Stimulated activated CD4-positive, alpha-beta T cell treated with anti-CD3 and anti-CD28 coated beads, Interleukin-4, amount 100 ng/mL, for 48 hours (primary cell): ENCODE results near the gene TSPAN3.
A peak's percentile ranks its signal among the peaks of the same experiment; 100 is the strongest.

Source experiments
- DNase-seq, 2 donors: peaks; one replicate each; pipeline ENCODE4 v3.0.0-alpha.2; 2020; ENCODE audit warnings: low read depth in 2 of 2

Gene TSPAN3

DNA sequence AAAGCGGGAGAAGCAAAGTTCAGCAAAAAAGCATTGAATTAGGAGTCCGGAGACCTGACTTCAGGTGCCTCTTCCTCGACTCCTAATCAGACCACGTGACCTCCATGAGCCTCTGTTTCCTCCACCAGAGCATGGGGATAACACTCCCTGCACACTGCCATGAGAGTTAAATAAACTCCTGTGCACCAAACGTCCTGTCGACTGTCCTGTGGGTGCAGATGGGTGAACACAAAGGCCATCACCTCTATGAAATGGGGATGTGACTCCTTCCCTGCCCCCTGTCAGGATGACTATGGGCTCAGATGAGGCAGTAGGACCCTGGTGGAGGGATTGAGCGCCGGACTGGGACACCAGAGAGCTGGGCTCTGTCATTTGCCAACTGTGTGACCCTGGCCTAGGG is 13.5 kb upstream of the TSPAN3 start:
- DNase-seq, result no peak

DNA sequence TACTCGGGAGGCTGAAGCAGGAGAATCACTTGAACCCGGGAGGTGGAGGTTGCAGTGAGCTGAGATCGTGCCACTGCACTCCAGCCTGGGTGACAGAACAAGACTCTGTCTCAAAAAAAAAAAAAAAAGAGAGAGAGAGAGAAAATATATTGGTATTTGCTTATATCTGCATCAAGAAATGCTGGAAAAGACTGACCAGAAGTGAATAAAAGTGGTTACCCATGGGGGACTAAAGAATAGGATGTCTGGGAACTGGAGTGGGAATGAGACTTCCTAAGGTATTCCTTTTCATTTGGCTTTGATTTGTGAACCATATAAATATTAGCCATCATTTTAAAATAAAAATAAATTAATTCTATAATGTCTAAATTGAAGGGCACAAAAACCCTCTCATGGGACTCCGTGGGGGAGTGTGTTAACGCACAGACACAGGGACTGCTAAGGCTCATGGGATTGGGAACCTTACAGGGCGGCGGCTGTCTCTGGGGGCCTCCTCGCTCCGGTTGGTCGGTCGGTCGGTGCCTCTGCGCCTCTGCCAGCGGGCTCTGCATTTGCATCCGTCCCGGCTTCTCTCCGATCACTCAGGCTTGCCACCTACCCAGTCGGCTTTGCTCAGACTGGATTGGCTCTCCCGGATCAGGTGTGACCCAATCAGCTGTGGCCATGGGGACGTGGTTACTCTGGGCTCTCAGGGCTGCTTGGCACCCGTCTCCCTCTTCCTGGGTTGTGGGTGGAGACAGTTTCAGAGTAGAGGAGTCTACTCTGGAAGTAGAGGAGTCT is 12.7 kb upstream of the TSPAN3 start:
- DNase-seq, result peak; percentile 43 to 52

DNA sequence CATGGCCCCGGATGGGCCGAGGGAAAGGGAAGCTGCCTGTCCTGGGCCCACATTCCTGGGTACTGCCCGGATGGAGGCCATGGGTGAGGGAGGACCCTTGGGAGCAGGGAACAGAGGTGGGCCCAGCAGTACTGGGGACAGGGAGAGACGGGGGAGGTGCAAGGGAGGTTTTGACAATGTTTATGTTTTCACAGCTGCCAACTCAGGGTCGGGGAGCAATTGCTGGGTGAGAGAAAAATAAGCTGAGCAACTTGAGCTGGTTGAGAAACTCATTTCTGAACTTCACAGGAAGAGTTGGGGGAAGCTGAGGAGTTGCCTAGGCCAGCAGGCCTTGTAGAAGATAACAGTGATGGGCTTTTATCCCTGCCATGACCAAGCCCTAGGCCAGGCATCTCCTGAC is 11.1 kb upstream of the TSPAN3 start:
- no peak for DNase-seq

DNA sequence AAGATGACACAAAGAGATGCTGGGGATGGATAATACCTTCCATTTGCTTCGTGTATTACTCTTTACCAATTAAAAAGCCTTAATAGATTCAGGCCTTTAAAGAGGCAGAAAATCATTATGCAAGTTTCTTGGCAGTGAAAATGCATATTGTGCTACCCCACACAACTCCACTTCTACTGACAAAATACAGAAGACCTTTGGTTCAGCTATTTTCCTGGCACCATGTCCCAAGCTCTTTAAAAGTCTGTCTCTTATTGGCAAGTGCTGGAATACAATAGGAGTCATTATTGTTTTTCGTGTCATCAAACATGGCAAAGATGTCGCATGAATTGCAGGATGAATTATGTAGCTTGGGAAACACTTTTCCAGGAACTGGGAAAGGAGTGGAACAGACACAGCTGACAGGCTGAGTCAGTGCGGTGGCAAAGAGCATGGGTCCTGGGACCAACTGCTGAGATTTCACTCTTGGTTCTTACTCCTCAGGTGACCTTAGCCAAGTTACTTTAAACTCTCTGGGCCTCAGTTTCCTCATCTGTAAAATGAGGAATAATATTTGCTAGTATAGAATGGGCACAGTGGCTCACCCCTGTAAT is 5.5 kb upstream of the TSPAN3 start:
- no peak for DNase-seq

DNA sequence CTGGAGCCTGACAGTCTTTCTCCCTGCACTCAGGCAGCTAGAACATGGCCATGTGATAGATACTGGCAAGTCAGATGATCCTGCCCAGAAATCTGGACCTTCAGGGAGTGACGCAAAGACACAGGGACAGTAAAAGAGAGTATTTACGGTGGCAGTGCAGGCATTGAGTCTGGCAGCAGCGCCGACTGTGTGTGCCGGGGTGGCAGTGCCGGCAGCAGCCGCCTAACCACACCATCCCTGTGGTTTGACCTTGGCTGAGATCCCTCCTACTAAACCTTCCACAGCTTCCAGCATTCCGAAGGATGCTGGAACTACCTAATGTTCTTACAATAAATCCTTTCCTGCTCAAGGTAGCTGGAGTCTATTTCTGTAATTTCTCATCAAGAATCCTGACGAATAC is 4.6 kb upstream of the TSPAN3 start:
- DNase-seq, result no peak

DNA sequence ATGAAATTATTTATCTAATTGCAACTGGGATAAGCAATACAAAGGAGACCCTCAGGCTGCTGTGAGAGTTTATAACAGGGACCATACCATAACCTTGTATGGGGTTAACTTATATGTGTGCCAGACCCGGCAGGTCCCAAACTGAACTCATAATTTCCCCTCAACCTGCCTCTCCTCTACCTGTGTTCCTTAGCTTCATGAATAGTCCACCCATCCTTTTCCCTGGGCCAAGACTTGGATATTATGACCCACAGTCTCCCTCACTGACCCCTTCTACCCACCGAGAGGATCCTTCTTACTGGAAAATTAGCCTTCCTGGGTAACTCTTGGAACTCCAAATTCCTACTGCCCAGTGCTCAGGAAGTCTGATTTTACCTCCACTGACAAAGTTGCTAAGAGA is 3.4 kb upstream of the TSPAN3 start:
- no peak for DNase-seq

DNA sequence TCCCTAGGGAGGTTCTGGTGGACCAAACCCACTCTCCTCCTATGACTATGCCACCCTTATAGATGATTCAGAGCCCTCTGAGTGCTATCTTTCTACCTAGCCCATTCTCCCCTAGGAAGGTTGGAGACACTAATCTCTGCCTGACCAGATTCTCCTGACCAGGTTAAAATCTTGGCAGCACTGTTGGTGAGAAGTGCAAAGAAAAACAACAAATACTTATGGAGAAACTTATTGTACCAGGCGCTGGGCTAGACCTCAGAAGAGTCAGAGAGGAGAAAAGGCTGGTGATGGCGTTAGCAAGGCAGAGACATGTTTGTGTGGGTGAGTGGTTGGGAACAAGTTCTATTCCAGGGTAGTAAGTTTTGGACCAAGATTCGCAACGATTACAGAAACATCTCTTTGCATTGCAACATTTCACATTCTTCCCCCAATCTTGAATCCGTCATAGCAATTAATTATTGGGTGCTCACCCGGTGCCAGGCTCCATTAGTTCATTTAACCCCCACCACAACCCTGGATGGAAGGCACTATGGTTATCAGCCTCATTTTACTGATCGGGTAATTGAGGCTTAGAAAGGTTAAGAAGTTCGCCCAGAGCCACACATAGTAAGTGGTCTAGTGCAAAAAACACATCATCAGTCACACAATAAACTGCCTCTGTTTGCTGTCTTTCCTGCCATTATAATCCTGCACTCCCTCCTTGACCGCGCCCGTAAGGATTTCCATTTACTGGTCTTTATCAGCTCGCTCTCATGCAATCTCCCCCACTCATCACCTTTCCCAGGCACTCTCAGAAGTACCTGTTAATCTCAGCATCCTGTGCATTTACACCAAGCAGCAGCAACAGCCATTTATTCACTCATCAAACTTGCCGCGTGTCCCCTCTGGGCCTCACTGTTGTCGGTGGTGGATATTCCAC is 655 bp upstream of the TSPAN3 start:
- no peak for DNase-seq

DNA sequence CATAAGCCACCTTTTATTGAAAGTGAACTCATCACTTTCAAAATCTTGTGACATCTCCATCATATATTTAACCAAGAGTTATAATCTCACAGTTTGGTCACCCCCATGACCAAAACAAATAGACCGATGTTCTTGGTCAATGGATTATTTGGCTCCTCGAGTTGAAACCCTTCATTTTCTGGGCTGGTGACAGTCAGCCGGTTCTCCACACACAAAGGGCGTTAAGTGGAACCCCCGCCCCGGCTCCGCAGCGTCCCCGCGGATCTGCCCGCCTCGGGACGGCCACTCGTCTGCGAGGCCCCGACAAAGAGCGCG is 772 bp downstream of the TSPAN3 start:
- DNase-seq, result no peak

DNA sequence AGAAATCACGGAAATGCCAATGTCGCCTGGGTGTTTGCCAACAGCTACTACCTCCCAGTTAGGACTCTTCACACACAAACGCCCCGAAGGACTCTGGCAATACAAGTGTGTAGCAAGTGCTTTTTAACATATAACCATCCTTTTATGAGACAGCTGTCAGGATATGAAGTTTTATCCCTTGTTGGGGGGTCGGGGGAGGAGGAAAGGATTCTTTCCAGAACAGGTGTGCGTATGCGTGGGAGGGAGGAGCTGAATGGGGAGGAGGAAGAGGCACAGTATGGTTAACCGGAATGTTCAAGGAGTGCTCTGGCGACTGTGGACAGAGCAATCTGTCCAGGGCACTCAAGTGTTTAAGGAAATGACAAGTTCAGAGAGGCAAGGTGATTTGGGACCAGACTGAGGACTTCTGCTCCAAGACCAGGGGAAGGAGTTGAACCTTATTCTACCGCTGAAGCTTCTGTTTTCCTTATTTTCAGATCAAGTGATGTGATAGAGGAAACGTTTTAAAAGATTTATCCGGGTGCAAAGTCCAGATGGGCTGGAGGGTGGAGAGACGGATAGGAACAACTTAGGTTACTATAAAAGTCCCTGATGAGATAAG is 1.3 kb downstream of the TSPAN3 start:
- no peak for DNase-seq

DNA sequence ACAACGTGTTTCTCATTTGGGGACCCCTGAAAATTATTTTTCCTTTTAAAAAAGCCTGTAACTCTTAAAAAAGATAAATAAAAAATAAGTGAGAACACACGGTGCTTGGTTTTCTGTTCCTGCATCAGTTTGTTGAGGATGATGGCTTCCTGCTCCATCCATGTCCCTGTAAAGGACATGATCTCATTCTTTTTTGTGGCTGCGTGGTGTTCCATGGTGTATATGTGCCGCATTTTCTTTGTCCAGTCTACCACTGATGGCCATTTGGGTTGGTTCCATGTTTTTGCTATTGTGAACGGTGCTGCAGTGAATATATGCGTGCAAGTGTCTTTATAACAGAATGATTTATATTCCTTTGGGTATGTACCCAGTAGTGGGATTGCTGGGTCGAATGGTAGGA is 2.3 kb downstream of the TSPAN3 start:
- no peak for DNase-seq

DNA sequence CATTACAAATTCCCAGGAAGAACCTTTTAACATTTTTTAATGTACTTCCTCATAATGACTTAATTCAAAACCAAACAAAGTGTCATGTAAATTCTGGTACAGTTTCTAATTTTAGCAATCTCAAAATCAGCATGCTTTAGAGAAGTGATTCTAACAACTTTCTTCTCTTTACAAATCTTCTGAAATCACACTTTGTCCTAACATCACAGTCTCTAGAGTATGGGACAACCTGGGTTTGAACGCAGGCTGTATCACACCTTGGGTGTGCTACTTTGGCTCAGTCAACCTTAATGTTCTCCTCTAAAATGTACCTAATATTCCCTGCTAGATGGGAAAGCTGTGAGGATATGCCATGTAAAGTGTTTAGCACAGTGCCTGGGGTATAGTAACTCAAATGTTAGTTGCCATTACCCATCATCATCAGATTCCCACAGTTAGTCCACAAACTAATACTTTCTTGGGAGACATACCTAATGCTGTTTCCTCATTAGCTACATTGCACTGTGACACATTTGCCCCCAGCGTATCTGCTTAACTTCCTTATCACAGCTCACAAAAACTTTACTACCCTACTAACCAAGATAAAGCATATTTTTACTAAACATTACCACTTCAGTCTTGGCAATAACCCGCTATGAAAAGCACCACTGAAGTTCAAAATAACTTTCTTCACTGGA is 3.1 kb downstream of the TSPAN3 start:
- DNase-seq, result no peak

DNA sequence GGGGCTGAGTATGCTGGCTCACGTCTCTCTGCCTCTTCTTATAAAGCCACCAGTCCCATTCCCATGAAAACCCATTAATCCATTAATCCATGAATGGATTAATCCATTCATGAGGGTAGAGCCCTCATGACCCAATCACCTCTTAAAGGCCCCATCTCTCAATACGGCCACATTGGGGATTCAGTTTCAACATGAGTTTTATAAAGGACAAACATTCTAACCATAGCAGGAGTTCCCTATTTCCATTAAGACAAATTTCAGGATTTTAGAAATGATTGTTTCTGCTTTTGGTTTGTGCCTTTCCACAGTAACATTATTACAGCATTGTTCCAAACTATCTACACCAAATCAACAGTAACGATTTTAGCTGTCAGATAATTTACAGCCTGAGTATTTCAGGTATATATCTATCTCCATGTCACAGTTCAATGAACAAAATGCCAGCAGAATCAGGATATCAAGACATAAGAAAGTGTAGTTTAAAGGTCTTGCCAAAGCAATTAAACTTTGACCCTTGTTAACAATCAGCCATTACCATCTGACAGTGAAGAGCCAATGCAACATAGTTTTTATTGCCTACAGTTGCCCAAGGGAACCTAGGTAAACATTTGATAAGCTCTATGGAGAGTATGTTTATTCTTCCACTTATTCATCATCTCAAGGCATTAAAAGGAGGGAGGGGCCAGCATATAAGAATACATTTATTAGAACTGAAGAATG is 3.8 kb downstream of the TSPAN3 start:
- DNase-seq, result no peak

DNA sequence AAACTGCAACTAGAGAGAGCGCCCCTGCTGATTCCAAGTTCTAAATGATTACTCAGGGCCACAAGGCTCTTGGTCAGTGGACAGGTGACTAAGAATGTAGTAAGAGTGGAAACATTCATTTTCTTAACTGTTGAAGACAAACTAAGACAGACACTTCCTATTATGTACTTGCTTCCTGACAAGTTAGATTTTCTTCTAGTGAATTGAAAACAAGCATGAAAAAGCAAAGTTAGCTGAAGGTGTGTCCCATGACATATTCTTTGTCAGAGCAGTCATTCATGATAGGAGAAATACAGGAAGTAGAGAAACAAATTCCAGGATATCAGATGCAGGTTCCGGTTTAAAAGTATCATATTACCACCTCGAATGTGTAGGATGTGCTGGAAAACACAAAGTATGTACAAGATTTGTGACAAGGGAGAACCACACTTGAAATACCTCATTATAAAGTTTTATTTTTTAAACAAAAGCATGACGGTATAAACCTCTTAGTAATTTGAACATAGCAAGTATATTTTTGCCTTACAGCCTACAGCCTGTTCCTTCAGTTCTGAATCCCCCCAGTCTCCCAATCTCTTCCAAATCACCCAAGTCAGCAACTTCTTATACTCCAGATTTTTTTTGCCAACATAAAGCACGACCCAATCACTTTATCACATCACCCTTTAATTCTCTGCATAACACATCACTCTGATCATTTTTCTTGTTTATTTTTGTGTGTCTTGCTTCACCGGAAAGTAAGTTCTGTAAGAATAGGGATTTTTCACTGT is 6.2 kb downstream of the TSPAN3 start:
- DNase-seq, result no peak

DNA sequence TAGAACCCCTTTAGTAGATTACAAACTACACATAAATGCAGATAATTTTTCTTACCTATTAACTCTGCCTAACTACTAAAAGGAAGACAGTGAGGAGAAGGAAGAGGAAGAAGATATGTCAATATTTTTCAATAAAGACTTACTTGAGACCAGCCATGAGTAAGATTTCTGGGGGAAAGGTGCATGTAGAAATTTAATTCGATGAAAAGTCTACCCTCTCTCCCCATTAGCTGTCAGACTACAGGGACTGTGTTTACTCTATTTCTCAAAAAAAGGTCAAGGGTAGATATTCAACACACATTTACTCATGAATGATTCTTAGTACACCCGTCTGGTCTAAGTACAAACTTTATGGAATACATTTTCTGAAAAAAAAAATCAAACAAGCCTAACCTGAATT is 6.8 kb downstream of the TSPAN3 start:
- no peak for DNase-seq

DNA sequence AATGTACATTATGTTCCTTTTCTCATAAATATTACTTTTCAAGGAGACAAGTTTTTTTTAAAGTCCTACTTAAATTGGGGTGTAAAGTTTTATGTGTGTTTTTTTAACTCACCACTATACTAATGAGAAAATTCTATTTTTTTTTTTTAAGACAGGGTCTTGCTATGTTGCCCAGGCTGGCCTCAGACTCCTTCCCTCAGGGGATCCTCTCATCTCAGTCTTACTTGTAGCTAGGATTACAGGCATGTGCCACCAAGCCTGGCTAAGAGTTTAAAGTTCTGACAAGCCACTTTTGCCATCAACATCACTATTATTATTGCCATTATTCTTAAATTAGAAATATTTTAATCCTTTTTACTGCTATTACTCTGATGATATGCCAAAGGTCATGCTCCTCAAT is 7.7 kb downstream of the TSPAN3 start:
- no peak for DNase-seq

DNA sequence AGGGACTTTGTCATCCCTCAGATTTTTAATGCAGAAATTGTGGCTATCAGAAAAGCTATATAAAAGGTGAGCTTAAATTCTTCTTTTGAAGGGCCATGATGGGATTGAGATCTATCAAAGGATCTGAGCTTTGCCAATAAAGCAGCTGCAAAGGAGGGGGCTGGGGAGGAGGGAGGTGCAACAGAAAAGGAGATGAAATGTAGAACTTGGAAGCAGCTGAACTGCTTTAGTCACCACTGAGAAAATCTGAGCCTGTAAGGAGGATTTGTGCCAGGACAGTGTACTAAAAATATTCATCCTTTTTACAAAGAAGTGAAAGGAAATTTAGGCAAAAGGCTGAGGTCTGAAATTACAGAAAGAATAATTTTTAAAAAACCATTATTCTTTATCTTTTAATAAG is 10.4 kb downstream of the TSPAN3 start:
- no peak for DNase-seq

DNA sequence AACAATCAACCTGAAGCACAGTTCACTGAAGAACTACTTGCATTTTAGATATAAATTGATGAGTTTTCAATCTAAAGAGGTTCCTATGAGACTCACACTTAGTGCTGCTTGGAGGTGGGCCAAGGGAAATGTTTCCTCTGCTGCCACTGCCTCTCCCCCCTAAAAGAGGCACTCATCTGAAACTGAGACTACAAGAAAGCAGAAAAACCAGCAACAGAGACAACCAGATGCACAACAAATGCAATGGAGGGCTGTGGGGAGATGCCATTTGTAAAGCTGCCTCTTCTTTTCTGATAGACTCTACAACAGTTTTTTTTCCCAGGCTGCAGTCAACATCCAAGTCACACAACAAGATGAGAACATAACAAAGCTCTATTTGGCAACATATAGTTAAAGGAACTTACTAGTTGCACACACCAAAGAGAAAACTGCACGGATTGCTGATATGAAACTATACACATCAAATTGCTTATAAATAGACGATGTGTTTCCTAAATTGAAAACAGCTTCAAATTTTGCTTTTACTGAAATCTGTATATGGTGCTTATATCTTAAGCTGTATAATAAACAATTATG is 11.0 kb downstream of the TSPAN3 start:
- DNase-seq, result no peak

DNA sequence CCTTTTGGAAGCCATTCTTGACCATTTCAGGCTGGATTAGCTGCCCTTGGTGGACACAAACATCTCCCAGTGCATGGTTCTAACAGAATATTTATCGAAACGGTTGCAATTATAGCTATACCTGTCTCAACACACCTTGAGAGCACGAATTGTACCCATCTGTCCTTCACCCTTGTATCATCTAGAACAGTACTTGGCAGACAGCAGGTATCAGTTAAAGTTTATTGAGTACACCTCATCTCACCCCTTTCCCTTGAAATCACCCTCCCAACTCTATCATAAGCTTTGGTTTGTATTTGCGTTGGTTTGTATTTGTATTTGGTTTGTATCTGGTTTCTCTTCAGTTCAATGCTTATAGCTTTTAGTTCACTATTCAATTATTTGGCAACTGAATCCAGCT is 12.4 kb downstream of the TSPAN3 start:
- no peak for DNase-seq

DNA sequence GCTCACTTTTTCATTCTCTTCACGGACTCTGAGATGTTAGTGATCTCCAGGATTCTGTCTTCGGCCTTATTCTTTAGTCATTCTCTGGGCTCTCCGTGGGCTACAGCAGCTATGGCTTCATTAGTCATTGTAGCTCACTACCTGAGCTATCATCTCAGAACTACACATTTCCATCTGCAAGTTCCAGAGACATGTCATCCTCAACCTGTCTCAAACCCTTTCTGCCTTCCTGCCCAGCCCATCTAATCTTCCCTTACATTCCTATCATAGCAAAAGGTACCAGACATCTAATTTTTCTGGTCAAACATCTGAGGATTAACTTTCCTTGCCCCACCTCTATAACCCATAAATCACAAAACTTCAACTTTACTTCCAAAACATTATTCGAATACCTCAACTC is 13.2 kb downstream of the TSPAN3 start:
- no peak for DNase-seq

DNA sequence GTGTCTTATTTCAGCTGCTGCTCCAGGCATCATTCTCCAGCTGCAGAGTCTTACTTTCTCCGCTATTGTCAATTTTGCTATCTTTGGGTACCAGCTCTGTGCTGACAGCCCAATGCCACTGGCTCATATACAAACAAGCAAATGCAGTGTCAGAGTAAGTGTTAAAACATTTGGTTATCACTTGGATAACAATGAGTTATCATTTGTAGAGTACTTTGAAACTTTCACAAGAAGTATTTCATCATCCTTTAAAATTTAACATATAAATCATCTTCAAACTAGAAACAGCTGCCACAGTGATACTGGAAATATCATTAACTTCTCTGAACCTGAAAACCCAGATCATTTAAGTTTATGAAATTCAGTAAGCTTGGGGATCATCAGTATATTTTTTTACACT is 13.8 kb downstream of the TSPAN3 start:
- DNase-seq, result no peak
